ENCODE data around the gene RBFOX2. TPM values are rescaled to one million over a fixed set of nuclear protein-coding genes. Genes with fewer than 3 reads are reported as not detected.

The RBFOX2 gene
- total RNA-seq, 1 experiment from 2014 or later, result 43.3 TPM

DNA sequence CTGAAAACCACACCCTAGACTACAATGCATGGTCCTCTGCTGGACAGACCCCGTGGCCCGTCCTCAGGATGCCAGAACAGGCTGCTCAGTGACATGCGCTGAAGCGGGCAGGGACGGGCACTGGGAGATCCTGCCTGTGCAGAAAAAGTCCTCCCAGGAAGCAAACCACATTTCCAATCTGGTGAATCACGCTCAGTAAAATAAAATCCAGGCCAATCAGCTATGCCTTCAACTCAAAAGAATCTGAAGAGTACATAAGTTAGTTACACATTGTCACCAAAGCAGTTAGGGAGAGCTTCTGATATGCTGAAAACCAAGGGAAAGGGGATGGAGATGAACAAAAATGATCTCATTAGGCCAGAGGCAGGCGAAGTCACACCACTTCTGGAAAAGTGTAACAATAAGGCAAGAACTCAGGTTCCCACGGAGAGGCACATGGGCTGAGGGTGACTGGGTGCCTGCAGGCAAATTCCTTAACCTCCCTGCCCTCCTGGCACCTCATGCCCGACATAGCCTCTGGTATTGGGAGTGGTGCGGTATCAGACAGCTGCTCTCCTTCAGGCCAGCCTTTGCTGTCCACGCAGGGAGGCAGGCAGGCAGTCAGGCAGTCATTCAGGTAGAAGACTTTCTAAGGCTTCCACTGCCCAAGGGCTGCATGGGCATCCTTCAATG is 244.5 kb downstream of the RBFOX2 start:
- no peak for DNase-seq (ENCODE audit: low spot score)

- no peak for DNase-seq (ENCODE audit: low spot score)
Measured at GRCh38 chr22:35782504-35782903, 246.1 kb downstream of the RBFOX2 start.

DNA sequence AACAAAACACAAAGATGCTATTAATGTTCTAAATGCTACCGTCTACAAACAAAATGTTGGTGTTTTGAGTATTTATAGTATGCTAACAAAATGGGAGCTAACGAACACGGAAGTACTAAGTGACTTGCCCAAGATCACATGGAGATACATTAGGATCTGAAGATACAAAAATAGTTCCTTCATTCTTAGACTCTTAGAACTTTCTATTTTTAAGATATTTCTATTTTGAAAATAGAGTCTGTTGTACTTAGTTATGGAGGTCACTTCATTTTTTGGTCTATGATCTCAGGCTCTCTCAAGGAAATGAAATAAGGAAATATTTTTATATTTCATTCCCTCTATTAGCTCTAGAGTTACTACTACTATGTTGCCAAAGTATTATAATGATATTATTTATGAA is 246.7 kb downstream of the RBFOX2 start:
- DNase-seq (ENCODE audit: low spot score), result no peak

GRCh38 chr22:35777335-35777975 is 251.2 kb downstream of the RBFOX2 start:
- DNase-seq (ENCODE audit: low spot score), result no peak

DNA sequence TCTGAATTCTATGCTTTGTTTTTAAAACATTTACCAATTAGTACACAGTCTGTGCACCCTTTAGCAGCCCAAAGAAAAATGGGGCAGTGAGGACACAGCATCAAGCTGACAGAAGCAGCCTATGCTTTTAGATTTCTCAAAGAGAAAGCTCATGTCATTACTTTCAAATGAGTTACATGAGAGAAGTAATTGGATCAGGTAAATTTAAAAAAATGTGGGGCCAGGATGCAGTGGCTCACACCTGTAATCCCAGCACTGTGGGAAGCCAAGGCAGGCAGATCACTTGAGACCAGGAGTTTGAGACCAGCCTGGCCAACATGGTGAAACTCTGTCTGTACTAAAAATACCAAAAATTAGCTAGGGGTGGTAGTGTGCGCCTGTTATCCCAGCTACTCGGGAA is 253.3 kb downstream of the RBFOX2 start:
- DNase-seq (ENCODE audit: low spot score), result no peak

- DNase-seq (ENCODE audit: low spot score), result no peak
Measured at GRCh38 chr22:35769974-35770373, 258.6 kb downstream of the RBFOX2 start.

DNA sequence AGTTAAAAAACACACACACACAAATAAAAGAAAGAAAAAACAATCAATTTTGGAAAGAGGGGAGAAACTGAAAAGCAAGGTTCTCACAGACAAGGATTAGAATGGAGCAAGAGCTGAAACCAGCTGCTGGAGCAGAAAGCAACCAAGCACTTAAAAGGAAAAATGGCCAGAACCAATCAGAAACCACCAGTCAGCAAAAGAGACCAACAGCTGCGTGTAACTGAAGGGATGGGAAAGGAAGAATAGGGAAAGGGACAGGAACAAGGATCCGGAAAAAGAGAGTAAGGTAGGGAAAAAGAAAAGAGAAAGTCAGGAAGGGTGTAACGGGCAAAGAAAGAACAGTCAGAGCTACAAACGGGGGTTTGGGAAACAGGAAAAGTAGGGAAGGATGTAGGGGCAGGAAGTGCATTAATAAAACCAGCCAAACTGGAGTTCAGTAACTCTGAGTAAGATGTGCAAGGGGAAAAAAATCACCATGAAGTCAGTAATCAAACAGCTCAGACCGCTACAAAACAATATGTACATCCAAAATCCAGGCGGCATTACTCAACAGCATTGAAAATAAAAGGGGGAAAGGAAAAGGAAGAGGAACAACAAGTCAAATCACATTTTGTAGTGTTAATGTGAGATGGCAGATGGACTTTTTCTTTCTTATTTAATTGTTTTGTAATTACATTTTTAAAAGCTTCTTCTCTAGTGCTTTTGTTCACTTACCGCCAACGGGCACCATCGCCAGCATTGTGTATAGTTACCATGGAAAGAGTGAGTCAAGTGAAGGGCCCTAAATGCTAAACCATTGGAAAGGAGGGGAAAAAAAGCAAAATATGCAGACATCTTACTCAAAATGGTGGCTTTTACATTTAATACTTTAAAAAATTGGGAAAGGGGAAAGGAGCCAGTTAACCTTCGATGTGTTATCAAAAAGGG is 261.7 kb downstream of the RBFOX2 start:
- DNase-seq (ENCODE audit: low spot score), result no peak

DNA sequence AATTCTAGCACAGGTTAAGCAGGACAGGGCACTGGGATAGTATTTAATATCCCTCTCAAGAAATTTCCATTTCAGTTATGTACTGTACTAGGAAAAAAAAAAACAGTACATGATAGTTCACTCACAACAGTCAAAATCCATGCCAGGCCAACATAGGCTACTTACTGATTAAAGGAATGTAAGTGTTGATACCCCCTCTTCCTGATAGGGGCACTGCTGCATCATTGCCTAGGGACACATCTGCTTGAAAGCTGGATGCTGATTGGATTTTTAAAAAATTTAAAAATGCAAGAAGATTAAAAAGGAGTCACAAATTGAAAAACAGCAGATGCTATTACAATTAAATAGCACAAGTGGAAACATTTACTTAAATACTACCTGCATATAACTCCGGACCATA is 267.6 kb downstream of the RBFOX2 start:
- peak; percentile 16 for DNase-seq (ENCODE audit: low spot score)

GRCh38 chr22:35758394-35758793 is 270.2 kb downstream of the RBFOX2 start:
- no peak for DNase-seq (ENCODE audit: low spot score)

DNA sequence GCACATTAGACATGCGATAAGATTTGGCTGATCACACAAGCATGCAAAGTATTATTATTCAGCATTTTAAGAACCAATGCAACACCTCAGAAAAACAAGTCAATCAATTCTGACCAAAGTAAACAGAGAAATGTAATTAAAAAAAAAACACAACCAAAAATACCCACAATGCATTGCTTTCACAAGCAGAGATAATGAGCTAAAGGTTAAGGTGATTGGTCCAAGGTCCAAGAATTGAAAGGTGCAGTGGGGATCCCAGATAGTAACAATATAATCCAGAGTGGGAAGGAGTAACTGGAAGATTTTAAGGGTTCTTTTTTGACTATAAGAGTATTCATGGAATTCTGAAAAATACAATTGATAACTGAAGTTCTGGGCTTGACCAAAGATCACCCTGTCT is 271.9 kb downstream of the RBFOX2 start:
- no peak for DNase-seq (ENCODE audit: low spot score)

DNA sequence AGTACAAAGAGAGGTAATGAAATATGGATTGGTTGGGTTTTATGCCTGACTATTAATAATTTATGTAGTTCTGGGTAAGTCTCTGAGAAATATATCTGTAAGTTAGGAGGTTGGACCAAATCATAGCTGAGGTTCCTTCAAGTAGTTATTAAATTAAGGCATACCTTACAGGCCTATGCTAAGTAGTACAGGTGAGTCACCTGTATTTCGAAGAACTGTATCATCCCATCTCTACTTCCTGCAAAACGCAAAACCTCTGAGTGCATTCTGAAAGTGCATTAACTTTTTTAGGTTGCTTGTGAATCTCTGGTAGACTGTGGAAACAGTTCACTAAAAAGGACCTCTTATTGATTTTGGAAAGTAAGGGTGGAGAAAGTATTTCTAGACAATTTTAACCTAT is 273.9 kb downstream of the RBFOX2 start:
- no peak for DNase-seq (ENCODE audit: low spot score)

- DNase-seq (ENCODE audit: low spot score), result no peak
Measured at GRCh38 chr22:35752863-35753189, 275.8 kb downstream of the RBFOX2 start.

GRCh38 chr22:35752006-35752862 is 276.4 kb downstream of the RBFOX2 start:
- DNase-seq (ENCODE audit: low spot score), result no peak

- no peak for DNase-seq (ENCODE audit: low spot score)
Measured at GRCh38 chr22:35749808-35750207, 278.8 kb downstream of the RBFOX2 start.

GRCh38 chr22:35746946-35747703 is 281.5 kb downstream of the RBFOX2 start:
- DNase-seq (ENCODE audit: low spot score), result no peak

GRCh38 chr22:35746248-35746647 is 282.4 kb downstream of the RBFOX2 start:
- DNase-seq (ENCODE audit: low spot score), result no peak

GRCh38 chr22:35743326-35743860 is 285.2 kb downstream of the RBFOX2 start:
- DNase-seq (ENCODE audit: low spot score), result no peak

- no peak for DNase-seq (ENCODE audit: low spot score)
Measured at GRCh38 chr22:35742342-35743100, 286.1 kb downstream of the RBFOX2 start.

DNA sequence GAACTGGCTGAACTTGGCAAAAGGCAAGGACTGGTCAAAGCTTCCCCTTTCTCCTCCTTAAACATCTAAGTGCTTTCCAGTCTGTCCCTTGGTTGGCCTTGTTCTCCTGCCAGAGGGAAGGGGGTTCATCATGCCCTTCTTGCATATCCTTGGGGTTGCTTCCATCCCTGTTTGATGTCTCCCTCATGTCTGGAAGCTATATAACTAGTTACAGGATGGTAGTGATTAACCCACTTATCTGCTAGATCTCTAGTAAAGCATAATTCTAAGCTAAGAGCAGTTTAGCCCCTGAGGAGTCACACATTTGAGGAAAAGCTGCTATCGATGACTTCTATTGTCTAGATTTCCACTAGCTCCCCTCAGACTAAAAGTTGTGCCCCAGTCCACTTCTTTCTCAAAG is 288.0 kb downstream of the RBFOX2 start:
- no peak for DNase-seq (ENCODE audit: low spot score)

GRCh38 chr22:35739931-35740380 is 288.7 kb downstream of the RBFOX2 start:
- DNase-seq (ENCODE audit: low spot score), result no peak

Measured in HT-29 (cell line).